ENCODE results near the gene TTLL12.

Gene TTLL12

GRCh38 chr22:43198126-43198525 lies 11.2 kb upstream of the TTLL12 start:
- DNase-seq: no peak

DNA sequence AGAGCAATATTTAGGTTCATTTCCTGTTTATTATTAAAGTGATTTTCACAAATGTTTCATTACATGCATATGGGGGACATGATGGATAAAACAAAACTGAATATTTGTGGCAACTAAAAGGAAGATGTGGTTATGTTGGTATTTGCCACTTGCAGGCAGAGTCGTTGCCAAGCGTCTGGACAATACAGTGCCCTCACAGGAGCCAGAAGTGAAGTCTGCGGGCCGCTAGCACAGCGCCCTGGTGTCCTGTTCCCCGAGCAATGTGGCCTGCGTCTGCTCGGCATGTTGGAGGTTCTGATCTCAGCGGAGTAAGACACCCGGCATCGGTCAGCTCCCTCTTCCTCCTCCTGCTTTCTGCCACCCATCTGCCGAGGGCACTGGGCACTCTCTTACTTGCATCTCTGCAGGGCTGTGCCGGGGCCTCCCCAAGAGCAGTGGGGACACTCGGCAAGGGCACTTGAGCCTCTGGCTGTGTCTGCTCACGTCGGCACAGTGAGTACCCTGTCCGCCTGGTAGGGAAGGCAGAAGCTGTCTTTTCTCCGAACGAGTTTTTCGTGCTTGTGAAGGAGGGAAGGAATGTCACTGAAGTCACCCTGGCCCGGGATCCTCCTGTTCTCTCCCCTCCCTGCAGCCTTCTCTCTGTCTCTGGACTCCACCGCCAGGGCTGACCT lies 10.5 kb upstream of the TTLL12 start:
- no peak for DNase-seq

- no peak for DNase-seq
Measured at GRCh38 chr22:43191831-43192230, 4.9 kb upstream of the TTLL12 start.

- no peak for DNase-seq
Measured at GRCh38 chr22:43188829-43189545, 2.1 kb upstream of the TTLL12 start.

- peak; percentile 98 for DNase-seq
Measured at GRCh38 chr22:43187171-43188099, 501 bp upstream of the TTLL12 start.

DNA sequence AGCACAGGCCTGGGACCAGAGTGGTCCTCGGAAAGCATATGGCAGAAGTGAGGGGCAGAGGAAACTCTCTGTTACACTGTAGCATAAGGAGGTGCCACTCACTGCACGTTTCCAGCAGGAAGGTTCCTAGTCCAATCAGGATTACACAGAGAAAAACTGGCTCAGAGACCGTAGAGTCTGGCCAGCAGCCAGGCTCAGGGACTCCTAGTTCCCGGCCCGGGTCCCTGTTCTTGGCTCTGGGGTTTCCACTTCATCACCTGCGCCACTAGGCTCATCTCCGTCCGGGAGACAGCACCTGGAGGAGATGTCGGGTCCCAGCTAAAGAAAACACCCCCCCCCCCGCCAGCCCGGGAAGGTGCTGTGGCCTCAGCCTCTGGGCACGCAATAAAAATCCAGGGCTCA lies 1.1 kb downstream of the TTLL12 start:
- DNase-seq: peak; percentile 48

DNA sequence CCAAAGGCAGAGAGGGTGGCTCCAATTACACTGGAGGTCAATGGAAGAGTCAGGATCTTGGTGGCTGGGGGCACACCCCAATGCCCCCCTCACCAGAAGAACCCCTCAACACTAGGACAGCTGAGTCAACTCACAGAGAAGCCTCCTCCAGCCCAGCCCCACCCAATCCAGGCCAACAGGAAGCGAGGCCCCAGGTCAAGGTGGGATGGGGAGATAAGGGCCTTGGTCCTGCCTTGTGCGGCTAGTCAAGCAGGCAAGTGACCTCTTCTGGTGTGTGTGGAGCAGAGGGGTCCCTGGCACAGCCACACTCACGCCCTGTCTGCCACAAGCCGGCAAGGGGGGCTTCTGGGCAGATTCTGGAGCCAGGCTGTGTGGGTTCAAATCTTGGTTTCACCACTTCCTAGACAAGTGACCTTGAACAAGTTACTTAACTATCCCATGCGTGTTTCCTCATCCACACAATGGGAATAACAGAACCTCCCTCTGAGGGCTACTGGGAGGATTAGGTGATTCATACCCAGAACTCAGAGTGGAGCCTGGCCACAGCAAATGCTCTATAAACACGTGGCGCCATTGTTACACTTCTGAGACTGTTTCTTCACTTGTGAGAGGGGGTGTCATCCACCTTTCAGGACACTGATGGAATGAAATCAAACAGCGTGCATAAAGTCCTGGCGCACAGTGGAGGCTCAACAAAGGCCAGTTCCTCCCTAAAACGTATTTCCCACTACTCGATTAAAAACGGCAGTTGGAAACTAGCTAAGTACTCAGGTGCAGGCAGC lies 3.2 kb downstream of the TTLL12 start:
- DNase-seq: no peak

GRCh38 chr22:43182726-43183125 lies 4.2 kb downstream of the TTLL12 start:
- DNase-seq: no peak

- no peak for DNase-seq
Measured at GRCh38 chr22:43182118-43182517, 4.8 kb downstream of the TTLL12 start.

- no peak for DNase-seq
Measured at GRCh38 chr22:43181321-43182076, 5.4 kb downstream of the TTLL12 start.

- DNase-seq: no peak
Measured at GRCh38 chr22:43180670-43181069, 6.3 kb downstream of the TTLL12 start.

- no peak for DNase-seq
Measured at GRCh38 chr22:43179911-43180195, 7.1 kb downstream of the TTLL12 start.

DNA sequence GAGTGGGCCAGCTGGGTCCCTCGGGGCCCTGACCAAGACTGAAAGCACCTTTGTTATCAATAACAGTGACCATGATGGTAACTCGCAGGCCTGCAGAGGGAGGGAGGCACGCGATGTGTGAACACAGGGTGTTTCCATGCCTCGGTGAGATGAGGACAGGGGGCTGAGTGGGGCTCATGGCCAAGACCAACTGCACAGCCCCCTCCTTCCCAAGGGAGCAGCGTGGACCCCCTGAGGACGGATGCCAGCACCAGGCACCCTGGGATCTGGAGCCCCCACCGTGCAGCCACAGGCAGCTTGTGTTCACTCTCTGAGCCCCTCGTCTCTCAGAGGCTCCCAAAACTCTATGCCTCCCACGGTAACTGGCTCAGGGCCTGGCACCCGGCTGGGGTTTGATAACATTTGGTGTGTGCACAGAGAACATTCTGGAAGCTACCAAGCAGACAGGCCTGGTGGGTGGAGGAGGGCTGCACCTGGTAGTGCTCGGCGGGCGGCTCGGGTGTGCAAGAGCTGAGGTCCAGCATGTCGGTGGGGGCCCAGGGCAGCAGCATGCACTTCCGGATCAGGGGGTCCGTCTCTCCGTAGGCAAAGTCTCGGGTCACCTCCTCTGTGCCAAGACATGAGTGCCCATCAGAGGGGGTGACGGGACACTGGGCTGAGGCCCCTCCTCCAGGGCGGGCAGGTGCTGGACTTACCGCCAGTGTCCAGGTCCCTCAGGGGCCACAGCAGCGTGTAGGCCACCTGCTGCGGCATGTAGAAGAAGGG lies 7.6 kb downstream of the TTLL12 start:
- DNase-seq: no peak

GRCh38 chr22:43177479-43177878 lies 9.5 kb downstream of the TTLL12 start:
- no peak for DNase-seq

DNA sequence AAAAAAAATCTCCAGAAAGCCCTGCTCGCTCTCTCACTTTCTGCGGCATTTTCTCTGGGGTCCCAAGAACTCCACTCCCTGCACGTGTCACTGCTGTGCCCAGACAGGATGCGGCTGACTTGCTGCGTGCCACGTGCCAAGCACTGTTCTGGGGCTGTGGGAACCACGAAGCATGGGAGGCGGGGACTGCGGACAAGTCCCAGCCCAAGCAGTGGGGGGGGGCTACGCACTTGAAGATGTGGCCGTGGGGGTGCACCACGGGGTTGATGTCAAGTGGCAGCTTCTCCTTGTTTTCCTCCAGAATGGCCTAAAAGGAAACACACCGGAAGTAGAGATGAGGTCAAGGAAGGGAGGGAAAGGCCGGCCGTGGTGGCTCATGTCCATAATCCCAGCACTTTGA lies 10.8 kb downstream of the TTLL12 start:
- DNase-seq: no peak

- no peak for DNase-seq
Measured at GRCh38 chr22:43174941-43175531, 11.9 kb downstream of the TTLL12 start.

- no peak for DNase-seq
Measured at GRCh38 chr22:43173976-43174720, 12.8 kb downstream of the TTLL12 start.

GRCh38 chr22:43173566-43173965 lies 13.4 kb downstream of the TTLL12 start:
- no peak for DNase-seq

DNA sequence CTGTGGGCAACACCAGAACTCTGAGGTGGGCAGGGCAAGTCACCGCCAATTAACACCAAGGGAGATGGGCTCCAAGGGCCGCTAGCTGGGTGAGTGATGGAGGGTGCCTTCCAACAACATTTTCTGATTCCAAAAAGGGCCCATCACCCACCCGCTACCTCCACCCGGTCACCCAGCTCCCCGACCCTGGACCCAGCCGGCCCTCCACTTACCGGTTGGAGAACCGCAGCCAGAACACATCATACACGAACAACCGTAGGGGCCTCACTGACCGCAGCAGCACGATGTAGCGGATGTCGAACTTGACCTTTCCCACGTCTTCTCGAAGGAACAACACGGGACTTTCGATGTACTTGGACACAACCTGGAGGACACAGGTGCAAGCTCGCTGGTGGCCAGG lies 14.7 kb downstream of the TTLL12 start:
- DNase-seq: no peak

DNA sequence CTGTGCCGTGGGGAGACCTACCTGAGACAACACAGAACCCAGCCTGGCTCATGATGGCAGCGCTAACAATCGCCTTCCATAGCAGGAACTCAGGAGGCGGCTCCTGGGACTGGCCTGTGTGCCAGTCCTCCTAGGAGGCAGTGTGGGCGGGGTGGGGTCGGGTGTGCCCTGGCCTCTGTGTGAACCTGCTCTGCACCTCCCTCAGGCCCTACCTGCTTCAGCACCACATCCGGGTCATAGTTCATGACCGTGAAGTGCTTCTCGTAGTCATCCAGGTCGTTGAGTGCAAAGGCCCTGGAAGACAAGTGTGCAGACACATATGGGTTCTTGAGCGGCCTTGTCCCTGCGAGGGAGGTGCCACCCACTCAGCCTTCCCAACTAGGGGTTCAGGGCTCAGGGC lies 15.3 kb downstream of the TTLL12 start:
- DNase-seq: no peak
